NAMALWA (cell line): ENCODE data around the gene CAMK1G.

ENCODE experiments used
- DNase-seq: peaks from one replicate; pipeline ENCODE4 v3.0.0-alpha.2; 2015; ENCODE audit warnings: low spot score

Gene CAMK1G

GRCh38 chr1:209583408-209583807 lies at the start of gene CAMK1G:
CAMK1G (plus strand) TSS chr1:209583714; CDS start chr1:209594984, 11,270 bp downstream.
- DNase-seq: no peak

DNA sequence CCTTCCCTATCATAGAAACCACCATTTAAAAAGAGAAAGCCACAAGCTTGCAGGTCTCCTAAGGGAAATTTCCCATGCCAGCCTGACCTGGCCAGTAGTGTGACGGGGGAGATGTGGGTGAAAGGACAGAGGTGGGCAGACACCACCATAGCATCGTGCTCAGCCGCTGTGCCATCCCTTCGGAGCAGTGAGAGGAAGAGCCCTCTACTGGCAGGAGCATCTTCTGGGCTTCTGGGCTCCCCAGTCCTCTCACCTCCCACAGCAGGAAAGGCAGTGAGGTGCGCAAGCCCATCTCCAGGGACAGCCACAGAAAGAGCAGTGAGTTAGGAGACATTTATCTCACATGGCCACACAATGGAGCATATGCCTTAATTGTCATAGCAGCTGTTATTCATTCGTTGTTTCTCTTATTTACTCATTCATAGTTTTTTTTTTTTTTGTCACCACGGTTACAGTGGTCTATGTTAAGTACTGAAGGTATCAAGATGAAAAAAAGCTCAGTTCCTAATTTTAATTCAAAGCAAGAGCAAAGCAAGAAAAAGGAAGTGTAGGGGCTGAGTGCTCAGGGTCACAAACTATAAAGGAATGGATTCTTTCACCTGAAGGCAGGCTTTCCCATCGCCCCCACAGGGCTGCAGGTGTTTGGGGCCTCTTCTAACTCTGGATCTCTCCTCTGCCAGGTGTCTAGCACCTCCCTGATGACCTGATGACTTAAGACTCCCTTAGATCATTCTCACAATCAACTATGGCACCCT lies 48.8 kb upstream of the CAMK1G start:
- no peak for DNase-seq

GRCh38 chr1:209536843-209537242 lies 46.7 kb upstream of the CAMK1G start:
- no peak for DNase-seq

DNA sequence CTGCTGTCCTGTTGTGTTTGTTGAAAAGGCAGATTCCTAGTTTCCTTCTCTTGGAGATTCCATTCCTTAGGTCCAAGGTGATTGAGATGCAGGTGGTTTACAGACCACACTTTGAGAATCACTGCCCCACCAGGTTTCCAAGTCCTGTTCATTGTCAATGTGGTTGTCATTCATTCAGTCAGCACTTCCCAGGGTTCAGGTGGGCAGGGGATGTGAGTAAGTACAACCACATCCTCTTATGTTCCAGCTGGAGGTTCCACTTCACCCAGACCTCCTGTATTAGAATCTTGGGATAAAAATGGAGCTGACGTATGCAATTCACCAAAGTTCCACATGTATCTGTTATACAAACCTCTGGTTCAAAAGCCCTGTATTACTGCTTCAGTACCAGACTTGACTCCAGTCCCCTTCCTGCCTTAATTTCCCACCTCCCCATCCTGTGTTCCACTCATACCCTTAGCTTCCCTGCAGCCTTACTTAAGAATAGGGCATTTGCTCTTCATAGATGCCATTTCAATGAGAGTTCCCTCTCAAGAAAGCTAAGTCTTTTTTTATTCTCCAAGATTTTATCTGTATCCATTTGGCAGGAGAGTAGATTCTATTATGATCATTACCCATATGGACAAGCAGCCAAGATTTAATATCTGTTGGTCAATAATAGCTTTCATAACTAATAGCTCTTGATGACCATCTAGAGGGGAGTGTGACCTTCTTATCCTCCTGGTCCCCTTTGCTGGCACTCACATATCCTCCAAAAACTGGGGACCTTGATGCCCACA lies 46.0 kb upstream of the CAMK1G start:
- no peak for DNase-seq

GRCh38 chr1:209539576-209539975 lies 43.9 kb upstream of the CAMK1G start:
- DNase-seq: no peak

DNA sequence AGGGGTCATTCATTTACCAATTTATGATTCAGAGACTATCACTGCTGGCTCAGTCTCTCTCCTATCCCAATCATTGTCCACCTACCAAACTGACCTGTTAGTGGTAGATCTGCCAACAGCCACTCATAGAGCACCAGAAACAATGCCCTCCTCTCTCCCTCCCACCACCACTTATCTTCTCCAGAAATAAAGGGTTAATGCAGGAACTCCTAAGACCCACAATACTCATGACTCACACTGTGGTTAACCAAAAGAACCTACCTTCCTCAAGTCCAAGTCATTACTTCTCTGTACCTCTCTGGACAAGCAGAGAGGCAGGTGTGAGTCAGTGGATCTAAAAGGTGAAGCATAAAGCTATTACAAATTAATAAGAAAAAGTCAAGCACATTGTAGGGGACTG lies 40.9 kb upstream of the CAMK1G start:
- DNase-seq: no peak

DNA sequence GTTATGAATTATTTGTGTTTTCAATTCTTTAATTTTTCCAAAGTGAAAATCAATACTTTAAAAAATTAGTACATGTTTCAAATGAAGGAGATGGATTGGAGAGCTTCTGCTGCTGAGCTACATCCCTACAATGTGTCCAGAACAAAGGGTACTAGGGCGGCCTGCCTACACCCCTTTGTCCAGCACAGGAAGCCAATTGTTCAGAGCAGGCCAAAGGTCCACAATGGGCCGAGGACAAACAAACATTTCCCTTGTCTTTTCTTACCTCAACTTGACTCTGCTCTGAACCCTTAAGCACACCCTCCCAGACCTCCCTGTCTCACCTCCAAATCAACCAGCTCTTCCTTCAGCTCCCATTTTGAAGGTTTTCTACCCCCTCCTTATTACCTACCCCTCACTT lies 39.4 kb upstream of the CAMK1G start:
- no peak for DNase-seq

GRCh38 chr1:209545423-209545822 lies 38.1 kb upstream of the CAMK1G start:
- no peak for DNase-seq

DNA sequence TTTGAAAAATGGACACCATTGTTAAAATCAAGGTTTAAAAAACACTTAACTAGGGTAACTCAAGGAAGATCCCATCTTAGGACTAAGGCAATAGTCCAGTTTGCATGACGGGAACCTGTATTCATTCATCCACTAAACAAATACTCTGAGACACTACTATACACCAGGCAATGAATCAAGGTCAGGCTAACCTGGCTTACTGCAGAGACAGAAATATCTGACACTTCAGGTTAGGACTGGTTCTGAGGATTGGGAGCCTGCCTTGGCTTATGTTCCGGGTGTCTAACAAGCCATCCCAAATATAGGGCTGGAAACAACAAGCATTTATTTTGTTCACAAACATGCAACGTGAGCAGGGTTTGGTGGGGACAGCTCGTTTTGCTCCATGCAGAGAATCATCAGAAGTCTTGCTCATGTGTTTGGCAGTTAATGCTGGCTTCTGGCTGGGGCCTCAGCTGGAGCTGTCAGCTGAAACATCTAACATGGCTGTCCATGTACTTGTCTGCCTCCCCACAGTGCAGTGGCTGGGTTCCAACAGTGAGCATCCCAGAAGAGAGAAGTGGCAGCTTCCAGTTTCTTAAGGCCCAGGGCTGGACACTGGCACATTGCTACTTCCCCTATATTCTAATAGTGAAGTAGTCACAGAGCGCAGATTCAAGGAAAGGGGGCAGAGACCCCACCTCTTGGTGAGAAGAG lies 37.0 kb upstream of the CAMK1G start:
- DNase-seq: no peak

- DNase-seq: no peak
Observed at GRCh38 chr1:209547626-209548025, 35.9 kb upstream of the CAMK1G start.

- peak; percentile 8 for DNase-seq
Observed at GRCh38 chr1:209549443-209550205, 33.9 kb upstream of the CAMK1G start.

DNA sequence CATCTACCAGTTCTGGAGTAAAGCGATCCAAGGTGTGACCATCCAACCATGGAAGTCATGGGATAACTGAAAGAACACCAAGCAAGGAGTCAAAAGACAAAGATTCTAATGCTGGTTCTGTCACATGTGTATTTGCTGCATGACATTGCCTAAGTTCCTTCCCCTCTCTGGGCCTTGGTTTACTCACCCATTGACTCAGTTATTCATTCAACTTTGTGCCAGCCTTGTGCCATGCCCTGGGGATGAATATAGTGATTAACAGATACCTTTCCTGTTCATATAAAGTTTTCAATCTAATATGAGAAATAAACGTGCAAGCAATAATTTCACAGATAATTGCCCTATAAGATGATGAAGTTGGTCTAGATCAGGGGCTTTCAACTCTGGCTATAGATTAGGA lies 33.0 kb upstream of the CAMK1G start:
- no peak for DNase-seq

DNA sequence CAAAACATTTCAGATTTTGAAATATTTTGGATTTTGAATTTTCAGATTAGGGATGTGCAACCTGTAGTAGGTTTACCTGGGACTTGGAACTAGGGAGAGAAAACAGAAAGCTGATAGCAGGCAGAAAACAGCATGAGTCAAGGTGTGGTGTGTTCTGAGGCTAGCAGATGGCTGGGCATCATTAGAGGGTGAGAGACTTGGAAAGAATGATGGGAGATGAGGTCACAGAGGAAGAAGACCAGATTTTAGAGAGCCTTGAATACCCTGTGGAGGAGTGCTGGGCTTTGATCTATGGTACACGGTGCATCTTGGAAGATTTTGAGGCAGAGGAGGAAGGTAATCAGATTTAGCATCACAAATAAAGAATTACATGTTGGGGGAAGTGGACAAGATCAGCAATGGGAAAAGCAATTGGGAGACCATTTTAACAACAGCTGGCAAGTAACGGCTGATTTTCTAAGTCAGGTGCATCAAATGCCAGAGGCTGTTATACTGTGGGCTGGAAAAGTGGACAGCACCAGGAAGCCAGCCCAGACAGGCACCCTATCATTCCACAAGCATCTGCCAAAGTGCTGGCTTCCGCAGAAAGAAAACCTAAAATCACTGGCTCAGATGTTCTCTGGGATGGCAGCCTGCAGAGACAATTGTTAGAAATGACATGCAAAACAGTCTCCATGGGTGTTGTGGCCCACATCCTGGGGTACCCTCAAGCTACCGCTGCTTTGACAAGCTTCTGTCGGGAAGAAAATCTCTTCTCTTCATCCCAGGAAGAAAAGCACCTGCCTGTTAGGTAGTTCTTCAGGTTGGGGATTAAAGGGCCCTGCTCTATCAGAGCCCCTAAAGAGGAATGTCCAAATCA lies 30.9 kb upstream of the CAMK1G start:
- no peak for DNase-seq

DNA sequence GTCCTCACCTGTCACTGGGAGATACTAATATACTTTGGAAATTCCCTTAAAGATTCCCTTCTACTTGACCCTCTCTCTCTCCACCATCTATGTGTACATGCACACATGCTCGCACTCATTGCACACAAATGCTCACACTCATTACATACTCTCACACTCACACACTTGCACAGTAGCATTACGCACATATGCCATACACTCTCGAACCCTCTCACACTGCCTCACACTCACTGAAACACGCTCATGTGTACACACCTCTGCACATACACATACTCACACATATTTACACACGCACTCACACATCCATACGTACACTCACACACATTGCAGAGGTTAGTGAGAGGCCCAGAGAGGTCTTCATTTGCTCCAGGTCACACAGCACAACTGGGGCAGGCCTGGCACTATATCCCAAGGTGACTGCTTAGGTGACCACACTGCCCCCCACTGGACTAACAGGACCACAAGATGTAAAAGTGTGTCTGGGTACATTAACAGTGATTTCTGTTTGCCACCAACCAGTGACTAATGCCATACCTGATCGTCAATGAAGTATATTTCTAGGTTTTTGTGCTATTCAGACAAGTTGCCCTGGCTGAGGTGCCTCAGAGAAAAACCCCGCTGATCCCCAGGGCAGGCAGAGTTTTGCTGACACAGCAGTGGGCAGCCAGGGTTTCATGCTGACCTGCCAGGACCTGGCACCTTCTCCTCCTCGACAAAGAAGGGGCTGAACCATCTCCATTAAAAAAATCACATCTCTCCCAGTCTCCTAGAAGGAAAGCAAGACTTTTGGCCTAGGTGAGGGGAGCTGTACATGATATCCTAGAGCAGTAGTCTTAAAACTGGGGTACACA lies 28.5 kb upstream of the CAMK1G start:
- no peak for DNase-seq

DNA sequence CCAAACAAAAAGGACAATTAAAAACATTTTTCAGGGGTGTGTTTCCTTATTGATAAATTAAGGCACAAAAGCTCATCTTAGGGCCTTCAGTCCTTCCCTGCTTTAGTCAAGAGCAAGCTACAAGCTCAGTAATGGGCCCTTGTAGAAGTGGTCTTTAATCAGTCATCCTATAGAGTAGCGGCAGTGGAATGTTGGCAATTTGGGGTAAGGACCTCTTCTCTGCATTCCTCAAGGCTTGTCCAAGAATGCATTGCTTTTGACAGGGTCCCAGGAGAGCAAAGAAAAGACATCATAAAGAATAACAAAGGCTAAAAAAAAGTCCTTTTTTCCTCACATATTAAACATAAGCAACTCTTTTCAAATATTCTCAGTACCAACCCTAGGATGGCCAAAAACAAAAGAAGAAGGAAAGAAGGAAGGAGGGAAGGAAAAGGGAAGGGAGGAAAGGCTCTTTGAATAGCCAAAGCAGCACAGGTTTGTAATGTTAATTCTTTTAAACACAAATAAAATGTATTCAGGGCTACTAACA lies 27.3 kb upstream of the CAMK1G start:
- no peak for DNase-seq

DNA sequence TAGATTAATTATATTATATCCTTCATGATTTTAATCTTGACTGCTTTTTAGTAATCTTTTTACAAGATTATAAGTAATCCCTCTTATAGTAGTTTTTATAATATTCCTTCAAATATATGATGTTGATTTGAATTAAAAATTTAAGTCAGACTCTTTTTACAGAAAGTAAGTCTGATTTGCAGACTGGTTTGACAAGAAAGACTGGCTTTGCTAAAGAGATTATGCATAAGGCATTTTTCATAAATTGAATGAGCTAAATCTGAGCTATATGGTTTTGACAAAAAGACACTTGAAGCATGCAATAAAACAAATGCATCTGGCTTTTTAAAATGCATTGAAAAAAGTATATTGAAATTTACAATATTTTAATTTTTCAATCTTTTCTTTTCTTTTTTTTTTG lies 26.3 kb upstream of the CAMK1G start:
- no peak for DNase-seq

- DNase-seq: no peak
Observed at GRCh38 chr1:209560529-209560928, 23.0 kb upstream of the CAMK1G start.

DNA sequence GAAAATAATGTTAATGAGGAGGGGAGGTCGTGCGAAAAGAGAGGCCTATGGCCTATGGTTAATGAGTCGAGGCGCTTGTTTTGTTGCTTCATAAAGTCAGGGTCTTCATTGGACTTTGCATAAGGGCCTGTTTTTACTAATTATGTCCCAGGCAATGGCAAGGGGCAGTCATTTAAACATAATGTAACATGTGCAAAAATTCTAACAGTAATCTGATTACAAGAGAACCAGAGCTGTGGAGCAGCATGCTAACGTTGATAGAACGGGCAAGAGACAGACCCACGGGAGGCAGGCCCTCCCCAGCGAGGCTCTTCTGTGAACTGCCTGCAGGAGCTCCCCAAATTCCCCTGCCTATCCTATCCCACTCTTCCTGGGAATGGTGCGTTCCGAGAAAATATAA lies 22.6 kb upstream of the CAMK1G start:
- DNase-seq: no peak

DNA sequence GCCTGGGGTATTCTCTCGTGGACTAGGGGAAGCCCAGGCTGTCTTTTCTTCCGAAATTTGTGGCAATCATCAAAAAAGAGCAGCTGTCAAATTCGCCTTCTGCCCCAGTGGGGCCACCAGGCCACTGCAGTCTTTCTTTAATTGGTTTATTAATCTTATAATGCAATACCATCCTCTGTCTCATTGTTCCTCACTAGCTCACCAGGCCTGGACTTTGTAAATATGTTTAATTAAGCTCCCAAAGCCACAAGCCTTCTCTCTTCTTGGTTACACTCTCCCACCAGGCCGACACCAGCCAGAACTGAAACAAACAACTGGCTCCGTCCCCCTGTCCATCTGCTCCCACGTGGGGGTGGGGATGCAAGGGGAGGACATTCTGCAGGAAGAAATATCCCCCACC lies 22.0 kb upstream of the CAMK1G start:
- no peak for DNase-seq

DNA sequence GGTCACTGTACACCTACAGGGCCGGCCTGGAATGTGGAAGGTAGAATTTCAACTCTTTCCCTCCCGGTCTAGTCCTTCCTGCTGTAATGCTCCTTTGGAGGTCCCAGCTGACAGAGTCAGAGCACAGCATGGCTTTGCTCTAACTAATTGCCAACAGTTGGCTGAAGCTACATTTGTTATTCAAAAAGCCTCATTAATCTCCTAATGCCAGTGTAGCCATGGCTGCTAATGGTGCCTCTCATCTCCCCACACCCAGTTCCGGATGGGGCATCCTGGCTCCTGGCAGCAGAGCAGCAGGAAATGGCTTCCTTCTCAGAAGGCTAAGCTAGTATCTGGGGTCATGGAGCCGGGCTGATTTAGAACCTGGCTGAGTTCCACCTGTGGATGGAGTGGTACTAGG lies 18.7 kb upstream of the CAMK1G start:
- no peak for DNase-seq
